NK-92 (cell line): ENCODE results near the gene TGM1.
A peak's percentile ranks its signal among the peaks of the same experiment; 100 is the strongest.
"Not testable (repeated sequence)": the region's sequence is repeated elsewhere in the genome, so short reads cannot be mapped to it uniquely, and the experiment has no call there.

ENCODE experiments used
- DNase-seq: peaks from one replicate; lab custom pipeline; 2025; ENCODE audit not compliant: unreplicated experiment; lab: John Stamatoyannopoulos, UW

The TGM1 gene

DNA sequence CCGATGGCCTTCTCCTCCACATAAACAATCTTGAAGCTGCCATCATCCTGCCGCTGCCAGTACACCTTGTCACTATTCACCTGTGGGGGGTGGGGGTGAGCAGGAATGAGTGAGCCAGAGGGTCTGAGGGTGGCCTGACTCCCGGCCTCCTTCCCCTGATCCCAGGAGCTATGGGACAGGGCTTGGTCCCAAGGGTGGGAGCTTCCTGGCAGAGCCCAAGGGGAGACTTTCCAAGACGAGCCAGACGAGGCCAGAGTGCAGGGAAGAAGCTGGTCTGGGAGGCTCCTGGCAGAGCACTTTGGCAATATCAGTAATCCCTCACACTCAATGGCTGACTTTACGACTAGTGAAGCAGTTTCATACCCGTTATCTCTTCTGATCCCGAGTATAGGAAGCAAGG lies 7.5 kb downstream of the TGM1 start:
- DNase-seq, result no peak

DNA sequence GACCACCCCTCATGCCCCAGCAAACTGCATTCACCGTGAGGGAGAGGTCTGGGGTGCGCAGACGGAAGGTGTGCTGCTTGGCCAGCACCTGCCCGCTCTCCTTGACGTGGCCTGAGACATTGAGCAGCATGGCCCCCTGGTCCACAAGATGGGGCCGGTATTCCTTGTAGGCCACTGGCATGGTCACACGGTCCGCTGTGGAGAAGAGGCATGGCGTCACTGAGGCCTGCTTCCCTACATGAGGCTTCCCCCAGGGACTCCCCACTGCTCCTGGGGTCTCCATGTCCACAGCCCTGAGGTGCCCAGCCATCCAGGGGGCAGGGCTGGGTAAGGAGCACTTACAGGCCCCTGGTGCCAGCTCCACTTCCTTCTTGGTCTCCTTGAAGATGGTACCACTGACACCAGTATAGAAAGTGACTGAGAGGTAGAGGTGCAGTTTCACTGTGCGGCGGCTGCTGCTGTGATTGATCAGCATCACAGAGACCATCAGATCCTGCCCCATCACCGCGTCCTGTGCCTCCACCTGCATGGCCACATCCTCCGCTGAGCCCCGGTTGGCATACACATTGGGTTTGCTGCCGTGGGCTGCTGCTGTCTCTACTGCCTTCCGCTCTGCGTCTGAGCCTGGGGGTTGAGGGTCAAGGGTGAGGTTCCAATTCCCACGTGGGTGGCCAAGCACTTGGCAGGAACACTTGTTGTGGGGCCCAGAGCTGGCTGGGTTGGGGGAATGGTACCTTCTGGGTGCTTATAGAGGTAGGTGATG lies 8.2 kb downstream of the TGM1 start:
- DNase-seq, result no peak

DNA sequence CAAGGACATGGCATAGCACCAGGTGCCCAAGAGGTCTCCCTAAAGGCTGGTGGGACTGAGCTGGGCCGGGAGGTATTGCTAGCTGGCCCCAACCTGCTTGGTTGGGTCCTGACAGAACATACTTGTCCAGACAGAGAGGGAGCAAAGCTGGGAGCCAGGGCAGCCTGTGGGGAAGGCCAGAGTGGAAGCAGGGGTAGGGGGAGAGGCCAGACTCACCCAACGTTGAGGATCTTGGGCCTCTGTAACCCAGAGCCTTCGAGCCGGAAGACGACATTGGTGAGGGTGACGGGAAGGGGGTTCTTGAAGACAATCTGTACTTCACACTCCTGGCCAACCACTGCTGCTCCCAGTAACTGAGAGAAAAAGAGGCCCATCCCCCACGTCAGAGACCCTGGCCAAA lies 9.0 kb downstream of the TGM1 start:
- DNase-seq, result no peak

DNA sequence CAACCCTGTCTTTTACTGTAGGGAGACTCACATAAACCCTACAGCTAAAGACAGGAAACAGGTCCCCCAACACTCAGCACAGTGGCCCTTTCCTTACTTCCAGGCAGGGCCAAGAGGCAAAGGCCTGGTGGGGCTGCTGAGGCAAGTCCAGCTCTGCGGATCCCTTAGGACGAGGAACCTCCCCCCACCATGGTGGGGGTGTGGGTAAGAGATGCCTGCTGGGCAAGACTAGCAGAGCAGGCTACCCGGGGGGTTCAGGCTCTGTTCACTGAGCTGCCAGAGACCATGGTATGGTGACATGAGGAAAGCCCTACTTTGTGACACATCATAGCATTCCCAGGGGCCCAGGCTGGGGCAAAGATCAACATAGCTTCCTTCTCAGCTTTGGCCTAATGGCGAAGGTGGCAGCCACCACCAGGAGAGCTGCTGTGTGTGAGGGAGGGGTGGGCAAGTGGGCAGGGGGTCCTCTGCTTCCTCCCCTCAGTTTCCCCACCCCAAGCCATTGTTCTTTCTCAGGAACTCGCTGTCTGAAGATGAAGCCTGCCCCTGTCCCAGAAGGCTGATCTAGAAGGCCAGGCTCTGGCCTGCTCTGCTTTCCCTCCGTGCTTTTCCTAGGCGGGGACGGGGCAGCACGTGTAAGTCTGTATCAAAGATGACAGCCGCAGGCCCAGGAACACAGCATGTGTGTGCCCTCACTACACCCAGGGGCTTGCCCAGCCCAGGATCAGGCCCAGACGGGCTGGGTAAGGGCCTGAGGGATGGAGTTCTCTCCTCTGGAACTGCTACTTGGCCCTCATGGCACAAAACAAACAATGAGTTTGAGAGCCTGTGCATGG lies 10.5 kb downstream of the TGM1 start:
- no peak for DNase-seq

DNA sequence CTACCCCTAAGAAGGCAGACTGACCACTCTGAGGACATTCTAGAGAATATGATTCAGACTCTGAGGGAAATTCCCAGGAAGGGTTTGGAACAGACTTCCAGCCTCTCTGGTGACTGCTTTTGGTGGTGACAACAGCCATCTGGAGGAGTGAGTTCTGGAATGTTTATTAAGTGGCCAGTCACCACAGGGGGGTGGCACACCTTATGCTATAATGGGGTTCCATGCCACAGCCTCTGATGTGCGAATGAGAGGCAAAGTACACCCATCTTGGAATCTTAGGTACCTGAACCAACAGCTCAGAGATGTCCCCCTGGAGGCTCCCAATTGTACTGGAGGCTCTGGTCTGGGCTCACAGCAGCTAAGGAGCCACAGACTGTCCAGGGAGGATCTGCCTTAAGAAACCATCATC lies 11.1 kb downstream of the TGM1 start:
- no peak for DNase-seq

DNA sequence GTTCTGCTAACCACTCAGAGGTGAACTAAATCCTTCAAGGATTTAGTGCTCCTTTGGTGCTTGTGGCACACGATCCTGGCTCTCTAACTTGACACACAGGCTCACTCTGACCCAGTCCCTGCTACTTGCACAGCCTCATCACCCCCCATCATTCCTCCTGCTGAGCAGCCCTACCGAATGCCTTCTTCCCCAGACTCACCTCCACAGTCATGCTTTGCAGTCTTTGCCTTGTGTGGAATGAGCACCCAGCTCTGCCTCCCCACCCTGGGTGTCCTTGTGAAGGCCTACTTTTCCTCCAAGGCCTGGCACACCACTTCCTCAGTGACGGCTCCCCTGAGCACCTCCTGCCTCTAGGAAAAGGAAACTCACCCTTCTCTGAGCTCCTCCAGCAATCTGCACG lies 12.6 kb downstream of the TGM1 start:
- no peak for DNase-seq

DNA sequence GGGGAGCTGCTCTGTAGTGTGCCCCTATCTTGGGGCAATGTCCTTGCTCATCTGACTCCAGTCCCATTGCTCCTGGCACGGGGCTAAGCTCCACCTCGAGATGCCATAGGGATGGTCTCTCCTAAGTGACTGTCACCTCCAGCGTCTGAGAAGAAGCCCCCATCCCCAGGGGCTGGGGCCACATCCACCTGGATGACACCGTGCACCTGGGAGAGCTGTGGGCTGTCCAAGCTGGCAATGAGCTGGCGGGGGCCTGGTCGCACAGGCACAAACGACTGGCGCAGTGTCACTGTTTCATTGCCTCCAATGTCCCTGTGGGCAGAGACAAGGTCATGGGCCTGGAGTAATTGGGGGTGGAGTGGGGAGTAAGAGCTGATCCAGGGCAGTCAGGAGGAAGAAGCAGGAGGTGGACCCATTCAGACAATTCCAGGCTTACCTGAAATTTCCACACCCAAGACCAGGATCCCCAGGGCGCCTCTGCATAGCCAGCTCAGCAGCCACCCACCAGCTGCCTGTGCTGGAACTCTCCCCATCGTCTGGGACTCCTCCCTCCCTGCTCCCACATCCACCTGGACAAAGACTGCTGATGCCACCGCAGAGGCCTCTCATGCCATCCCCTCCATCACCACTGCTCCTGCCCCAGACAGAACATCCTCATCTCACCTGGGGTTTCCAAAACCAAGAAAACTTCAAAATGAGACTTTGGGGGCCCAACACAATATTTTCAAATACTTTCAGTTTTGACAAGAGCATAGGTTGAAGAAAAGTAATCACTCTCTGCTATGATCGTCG lies 13.6 kb downstream of the TGM1 start:
- no peak for DNase-seq

DNA sequence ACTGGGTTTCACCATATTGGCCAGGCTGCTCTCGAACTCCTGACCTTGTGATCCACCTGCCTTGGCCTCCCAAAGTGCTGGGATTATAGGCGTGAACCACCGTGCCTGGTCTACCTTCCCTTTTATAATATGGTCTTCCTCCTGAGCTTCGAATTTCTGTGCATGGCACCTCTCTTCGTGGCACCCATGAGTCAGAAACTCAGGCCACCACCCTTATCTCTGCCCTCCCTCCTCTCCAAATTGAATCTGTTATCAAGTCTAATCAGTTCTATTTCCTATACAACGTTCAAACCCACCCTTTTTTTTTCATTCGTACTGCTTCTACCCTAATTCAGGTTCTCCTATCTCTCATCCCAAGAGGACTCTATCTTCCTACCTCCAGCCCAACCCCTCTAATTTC lies 15.6 kb downstream of the TGM1 start:
- no peak for DNase-seq

DNA sequence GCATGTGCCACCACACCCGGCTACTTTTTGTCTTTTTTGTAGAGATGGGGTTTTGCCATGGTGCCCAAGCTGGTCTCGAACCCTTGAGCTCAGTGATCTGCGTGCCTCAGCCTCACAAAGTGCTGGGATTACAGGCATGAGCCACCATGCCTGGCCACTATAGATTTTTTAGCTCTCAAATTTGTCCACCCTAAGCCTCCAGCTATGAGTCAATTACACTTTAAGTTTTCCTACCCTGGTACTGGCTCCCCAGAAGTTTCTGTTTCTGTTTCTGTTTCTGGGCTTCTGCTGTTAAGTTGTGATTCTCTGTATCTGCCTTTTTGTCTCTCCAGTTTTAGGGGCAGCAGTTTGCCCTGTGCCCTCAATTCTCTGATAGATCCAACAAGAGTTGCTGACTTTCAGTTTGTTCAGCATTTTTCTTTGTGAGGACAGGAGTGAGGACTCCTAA lies 16.2 kb downstream of the TGM1 start:
- DNase-seq, result no peak

DNA sequence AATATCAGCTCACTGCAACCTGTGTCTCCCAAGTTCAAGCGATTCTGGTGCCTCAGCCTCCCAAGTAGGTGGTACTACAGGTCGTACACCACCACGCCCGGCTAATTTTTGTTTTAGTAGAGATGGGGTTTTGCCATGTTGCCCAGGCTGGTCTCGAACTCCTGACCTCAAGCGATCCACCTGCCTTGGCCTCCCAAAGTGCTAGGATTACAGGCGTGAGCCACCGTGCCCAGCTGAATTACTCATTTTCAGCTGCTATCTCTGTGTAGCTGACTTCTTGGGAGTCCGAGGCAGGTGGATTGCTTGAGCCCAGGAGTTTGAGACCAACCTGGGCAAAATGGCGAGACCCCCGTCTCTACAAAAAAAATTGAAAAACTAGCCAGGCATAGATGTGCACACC lies 17.6 kb downstream of the TGM1 start:
- DNase-seq, result not testable (repeated sequence)

DNA sequence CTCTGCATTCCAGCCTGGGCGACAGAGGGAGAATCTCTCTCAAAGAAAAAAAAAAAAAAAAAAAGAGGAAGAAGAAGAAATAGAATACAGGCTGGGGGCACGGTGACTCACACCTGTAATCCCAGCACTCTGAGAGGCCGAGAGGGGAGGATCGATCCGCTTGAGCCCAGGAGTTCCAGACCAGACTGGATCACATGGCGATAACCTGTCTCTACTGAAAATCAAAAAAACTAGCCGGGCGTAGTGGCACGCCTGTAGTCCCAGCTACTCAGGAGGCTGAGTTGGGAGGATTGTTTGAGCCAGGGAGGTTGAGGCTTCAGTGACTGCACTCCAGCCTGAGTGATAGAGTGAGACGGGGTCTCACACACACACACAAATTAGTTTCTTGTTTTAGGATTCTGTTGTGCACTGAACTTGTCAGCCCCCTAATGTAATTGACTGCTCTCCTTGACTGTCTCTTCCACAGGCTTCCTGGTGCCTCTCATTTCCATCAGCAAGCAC lies 19.6 kb downstream of the TGM1 start:
- no peak for DNase-seq

DNA sequence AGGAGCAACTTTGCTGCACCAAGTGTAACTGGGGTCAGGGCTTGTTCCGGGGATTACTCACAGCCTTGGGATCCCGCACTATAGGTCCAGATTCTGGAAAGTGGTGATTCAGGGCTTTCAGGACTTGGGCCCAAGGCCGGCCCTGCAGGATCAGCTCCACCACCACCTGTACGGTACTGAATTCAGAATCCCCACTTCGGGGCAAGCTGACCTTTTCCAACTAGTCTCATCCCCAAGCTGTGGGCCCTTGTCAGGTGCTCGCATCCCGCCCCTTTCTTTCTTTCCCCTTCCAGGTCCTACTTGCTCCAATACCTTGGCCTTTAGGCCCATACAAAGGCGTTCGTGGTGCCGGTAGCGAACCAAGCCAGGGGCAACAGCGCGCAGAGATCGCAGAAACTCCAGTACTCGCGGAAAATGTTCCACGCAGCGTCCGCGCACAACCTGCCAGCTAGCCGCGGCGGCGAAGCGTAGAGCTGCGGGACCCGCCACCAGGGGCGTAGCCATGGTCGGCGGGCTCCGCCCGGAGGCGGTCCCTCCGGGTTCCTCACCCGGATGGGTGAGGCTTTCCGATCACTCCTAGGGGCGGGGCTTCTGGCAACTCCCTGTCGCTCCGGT lies 21.0 kb downstream of the TGM1 start:
- peak; percentile 75 for DNase-seq

DNA sequence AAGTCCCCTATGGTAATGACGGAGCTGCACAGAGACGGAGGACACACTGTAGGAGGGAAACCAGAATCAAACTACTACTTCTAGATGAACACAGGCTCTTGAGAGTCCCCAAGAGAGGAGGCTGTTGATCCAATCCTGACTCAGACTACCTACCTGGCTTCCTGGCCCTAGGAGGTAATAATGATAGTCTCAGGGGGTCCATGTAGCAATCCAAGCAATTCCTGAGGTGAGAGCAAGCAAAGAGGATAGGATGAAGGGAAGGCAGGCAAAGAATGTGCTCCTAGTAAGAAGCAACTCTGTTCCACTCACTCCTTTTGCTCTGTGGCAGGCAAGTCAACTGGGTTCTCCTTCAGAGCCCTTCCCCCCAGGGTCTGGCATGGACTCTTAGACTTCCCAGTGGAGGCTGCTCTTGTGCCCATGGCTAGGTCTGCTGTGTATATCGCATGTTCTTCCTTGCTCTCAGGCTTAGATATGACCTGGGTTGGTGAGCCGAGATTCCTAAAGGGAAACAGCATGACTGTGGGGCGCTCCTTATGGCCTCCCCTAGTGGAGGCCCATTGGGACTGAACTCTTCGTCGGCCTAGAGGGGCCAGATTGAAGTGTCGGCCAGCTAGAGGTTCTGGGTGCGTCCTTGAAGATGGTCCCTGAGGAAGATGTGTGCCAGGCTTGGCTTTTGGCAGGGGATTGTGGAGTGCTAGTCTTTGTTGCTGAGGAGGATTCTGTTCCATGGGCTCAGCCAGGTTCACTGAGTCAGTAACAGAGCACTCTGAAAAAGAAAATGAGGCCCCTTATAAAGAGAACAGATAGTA lies 22.7 kb downstream of the TGM1 start:
- DNase-seq, result no peak

DNA sequence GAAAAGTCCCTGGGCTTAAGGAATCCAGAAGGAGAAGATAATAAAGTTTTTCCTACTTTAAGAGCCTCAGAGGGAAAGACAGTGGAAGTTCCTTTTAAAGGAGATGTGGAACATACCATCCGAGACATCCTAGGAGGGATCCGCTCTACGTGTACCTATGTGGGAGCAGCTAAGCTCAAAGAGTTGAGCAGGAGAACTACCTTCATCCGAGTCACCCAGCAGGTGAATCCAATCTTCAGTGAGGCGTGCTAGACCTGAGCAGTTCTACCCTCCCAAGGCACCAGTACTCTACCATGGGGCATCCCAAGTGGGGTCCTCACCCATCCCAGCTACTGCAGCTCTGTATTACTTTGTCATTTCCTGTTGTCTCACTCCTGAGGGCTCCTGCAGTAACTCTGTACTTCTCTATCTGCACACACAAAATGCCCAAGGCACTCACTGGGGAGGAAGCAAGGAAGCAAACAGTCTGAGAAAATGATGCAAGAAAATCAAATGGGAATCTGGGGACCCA lies 24.4 kb downstream of the TGM1 start:
- no peak for DNase-seq

DNA sequence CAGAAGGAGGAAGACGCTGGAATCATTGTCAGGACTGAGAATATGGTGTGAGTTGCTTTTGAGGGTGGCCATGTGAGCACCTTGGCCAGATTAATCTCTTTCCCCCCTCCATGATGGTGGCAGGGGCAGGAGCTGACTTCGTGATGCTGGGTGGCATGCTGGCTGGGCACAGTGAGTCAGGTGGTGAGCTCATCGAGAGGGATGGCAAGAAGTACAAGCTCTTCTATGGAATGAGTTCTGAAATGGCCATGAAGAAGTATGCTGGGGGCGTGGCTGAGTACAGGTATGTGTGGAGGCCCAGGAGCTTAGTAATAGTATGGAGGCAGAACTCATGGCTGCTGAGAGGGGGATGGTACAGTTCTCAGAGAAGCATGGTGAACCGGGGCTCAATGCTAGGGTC lies 24.9 kb downstream of the TGM1 start:
- no peak for DNase-seq

DNA sequence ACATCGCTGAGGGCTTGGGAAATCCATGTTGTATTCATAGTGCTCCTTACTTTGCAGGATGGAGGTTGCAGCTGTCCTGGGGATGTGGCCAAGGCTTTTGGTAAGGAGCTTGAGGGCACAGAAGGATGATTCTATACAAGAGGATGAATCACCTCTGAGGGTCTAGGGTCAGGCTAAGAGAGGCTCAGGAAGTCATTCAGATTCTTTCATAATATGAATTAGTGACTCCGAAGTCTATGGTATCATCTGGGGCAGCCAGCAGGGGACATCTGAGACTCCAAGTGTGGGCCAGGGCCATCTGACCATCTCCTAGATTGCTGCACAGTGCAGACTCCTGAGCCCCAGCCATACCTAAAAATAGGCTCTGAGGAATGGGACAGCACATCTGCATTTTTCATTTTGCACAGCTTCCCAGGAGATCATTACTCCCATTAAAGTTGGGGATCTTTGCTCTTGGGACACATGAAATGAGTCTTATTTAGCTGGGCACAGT lies 25.5 kb downstream of the TGM1 start:
- no peak for DNase-seq

DNA sequence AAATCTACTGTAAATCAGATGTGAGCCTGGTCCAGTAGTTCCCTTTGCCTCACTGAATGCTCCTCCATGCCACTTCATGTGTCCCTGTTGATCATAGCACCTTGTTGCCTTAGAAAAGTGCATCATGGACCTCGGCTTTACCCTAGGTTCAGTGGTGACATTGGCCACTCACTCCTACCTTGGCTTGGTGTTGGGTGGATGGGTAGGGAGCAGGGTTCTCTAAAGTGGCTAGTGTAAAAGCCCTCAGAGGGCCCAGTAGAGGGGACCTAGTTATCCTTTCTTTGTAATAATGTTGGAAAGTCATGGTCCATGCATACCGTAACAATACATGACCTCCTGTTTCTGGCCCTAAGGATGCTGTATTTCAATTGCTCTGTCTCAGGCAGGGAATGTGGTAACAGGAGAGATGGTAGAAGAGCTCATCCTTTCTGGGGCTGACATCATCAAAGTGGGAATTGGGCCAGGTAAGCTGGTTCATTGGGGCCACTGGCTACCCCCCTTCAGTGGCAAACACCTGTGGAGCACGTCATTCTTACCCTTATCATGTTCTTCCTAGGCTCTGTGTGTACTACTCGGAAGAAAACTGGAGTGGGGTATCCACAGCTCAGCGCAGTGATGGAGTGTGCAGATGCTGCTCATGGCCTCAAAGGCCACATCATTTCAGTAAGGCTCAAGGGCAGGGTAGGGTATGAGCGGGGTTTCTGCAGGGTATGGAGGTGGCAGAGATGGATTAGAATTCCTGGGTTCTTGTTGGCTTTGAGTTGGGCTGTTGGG lies 26.1 kb downstream of the TGM1 start:
- DNase-seq, result no peak

DNA sequence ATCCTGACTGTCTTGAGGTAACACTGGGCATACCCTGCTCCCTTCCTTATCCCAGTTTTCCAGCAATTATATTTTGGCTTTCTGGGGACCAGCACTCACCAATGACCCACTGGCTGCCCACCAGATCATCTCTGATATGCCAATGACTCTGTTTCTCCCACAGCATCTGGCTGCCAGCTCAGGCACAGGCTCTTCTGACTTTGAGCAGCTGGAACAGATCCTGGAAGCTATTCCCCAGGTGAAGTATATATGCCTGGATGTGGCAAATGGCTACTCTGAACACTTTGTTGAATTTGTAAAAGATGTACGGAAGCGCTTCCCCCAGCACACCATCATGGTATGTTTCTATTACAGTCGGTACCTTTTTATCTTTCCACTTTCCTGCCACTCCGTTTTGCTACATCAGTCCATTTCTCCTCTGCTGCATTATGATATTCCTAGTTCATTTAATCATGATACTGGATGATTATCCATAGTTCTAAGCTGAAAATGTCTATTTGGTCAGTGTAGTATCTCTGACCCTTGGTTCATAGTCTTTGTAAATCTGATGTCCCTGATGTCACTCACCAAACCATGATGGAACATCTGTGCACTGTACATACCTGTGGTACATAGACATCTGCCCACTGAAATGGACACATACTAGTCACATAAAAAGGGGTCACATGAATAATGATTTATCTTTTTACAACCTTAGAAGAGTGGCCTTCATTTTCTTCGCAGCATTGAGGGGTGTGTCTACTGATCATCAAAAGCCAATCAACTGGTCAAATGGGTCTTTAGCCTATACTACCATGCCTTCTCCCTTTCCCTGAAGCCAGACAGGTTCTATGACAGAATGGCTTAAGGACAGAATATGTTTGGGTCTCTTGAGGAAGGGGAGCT lies 26.9 kb downstream of the TGM1 start:
- no peak for DNase-seq
